ENCODE data around the gene MOGAT3.

MOGAT3 gene, protein sequence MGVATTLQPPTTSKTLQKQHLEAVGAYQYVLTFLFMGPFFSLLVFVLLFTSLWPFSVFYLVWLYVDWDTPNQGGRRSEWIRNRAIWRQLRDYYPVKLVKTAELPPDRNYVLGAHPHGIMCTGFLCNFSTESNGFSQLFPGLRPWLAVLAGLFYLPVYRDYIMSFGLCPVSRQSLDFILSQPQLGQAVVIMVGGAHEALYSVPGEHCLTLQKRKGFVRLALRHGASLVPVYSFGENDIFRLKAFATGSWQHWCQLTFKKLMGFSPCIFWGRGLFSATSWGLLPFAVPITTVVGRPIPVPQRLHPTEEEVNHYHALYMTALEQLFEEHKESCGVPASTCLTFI

DNA sequence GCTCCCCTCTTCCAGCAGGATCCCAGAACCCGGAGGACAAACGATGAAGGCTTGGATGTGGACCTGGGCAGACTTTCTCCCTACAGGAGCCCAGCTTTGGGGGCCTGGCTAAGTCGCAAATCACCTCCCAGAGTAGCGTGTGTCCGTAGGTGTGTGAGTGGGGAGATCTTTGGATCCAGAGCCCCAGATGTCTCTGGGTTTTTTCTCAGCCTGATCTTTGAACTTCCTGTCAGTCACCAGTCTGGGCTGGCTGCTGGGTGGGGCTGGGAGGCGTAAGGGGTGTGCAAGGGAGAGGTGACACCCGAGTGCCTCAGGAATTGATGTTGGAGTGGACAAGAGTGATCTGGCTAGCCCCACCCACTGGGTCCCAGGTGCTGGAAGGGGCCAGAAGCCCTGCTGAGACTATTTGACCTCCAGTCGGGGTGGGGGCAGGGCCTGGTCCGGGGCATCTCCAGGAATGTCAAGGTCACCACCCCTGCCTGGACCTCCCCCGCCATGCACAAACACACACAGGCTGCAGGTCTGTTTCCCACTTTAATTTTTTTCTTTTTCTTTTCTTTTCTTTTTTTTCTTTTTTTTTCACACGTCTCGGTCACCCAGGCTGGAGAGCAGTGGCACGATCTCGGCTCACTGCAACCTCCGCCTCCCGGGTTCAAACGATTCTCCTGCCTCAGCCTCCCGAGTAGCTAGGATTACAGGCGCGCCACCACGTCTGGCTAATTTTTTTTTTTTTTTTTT is at the start of gene MOGAT3:
Gene MOGAT3 (minus strand): TSS at position 175 of the 738 bp plus-strand sequence. CDS start 182 bp downstream, outside the sequence.
- DNase-seq (ENCODE audit: low spot score) = no peak

DNA sequence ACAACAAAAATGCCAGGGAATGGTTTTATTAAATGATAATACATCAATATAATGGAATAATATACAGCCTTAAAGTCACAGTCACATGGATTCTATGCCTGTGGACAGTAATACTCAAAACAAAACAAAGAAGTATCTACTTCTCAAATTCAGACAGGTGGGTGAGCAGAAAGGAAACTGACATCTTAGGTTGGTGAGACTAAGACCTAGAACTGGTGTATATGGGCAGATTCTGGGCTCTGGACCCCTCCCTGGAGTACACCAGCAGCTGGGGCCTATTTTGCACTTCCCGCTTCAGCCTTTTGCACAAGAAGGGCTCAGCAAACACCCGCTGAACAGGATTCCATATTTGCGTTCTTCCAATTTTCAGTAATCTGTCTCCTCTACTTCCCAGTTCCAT is 49.5 kb upstream of the MOGAT3 start:
- DNase-seq (ENCODE audit: low spot score) = no peak

DNA sequence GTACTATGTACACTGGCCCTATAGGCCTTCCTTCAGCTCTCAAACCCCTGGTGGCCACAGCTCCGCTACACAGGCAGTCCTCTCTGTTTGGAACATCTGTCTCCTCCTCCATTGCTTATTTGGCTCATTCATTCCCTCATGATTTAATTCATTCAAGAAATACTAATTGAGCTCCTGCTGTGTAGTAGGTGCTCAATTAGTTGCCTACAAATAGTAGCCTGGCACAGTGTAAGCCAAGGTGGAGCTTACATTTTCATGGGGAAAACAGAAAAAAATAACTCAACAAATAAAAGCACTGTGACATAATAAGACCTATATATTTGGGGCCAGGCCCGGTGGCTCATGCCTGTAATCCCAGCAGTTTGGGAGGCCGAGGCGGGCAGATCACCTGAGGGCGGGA is 47.4 kb upstream of the MOGAT3 start:
- DNase-seq (ENCODE audit: low spot score) = no peak

DNA sequence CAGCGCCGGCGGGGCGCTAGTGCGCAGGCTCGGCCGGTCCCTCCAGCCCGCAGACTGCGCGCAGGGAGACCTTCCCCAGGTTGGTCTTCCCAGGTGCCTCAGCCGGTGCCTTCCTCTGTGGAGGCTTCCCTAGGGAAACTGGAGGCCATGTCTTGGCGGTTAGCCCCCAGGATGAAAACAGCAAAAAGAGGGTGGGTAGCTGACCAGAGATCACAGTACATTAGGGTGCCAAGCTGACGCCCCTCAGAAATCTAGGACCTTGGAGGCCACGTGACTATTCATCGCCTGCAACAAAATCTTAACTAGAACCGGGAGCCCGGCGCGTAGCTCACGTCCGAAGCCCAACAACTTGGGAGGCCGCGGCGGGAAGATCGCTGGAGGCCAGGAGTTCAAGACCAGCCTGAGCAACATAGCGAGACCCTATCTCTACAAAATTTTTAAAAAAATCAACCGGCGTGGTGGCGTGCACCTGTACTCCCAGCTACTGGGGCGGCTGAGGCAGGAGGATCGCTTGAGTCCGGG is 44.4 kb upstream of the MOGAT3 start:
- DNase-seq (ENCODE audit: low spot score) = no peak

DNA sequence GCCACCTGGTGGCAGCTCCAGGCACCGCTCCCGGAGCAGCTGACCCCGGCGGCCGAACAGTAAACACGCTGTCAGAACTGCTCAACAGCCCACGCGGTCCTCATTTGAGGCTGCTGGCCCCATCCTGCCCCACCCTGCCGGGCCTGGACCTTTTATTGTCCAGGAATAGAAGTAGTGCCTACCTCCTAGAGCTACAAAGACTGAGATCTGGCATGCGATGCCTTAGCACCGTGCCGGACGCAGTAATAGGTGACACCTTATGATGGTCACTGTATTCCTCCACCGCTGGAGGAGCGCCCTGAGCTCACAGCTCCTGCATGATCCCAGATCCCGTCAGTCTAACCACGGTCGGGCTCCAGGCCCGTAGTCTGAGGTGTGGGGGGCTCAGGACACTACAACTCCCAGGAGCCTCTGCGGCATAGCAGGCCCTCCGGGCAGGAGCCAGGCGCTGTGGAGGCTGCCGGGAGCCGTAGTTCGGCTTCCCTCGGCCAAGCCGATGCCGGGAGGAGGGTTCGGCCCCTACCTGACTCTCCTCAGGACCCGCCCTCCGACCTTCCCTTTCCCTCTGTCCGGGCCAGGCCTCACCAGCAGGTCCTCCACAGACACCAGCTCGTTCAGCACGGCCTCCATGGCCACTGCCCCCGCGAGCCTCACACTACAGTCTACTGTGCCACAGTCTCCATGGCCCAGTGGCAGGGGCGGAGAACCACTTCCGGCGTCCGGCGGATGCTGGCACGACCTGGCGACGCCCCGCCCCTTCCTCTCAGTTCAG is 43.7 kb upstream of the MOGAT3 start, which contains the start of gene FIS1:
Gene FIS1 (minus strand): TSS at position 707 of the 772 bp plus-strand sequence. CDS start 77 bp downstream, at position 630.
- DNase-seq (ENCODE audit: low spot score) = peak; percentile 96

DNA sequence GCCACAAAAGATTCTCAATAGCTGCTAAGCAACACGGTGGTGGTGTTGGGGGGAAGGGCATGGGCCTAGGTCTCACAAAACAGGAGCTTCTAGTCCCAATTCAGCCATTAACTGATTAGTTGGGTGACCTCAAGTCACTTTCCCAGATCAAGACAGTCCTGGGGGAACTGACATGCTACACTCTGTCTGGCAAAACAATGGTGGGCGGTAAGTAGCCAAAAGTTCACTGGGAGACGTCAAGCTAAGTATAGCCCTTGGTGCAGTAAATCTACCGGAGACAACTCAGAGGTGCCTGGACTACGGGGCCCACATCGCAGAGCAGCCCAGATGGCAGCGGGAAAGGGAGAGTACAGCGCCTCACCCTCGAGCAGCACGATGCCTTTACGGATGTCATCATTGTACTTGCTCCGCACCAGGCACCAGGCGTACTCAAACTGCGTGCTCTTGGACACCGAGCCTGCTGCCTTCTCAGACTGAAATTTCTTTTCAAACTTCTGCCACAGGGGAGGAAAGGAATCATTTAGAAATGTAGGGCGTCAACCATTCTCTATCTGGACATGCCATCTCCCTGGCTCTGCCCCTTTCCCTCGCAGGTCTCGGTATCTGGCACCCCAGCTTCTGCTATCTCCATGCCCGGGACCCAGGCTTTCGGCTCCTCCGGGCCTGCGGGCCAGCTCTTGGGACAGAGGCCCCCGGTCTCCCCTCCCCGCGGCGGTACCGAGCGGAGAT is 43.0 kb upstream of the MOGAT3 start:
- peak; percentile 32 for DNase-seq (ENCODE audit: low spot score)

DNA sequence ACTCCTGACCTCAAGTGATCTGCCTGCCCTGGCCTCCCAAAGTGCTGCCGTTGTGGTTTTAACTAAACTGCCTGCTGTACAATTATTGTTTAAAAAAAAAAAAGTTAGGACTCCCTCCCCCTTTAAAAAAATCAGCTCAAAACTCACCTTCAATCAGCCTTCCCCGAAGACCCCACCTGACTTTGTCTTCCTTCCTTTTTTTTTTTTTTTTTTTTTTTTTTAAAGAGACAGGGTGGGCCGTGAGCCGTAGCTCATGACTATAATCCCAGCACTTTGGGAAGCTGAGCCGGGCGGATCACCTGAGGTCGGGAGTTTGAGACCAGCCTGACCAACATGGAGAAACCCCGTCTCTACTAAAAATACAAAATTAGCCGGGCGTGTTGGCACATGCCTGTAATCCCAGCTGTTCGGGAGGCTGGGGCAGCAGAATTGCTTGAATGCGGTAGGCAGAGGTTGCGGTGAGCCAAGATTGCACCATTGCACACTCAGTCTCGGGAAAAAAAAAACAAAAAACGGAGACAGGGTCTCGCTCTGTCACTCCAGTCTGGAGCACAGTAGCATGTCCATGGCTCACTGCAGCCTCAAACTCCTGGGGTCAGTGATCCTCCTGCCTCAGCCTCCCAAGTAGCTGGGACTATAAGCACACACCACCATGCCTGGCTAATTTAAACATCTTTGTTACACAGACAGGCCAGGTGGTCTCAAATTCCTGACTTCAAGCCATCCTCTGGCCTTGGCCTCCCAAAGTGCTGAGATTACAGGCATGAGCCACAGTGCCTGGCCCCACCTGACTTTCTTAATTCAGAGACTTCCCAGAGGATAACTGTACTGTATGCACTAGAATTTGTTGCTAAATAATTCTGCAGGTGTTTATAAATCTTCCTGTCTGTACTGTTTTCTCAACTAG is 40.9 kb upstream of the MOGAT3 start:
- no peak for DNase-seq (ENCODE audit: low spot score)

DNA sequence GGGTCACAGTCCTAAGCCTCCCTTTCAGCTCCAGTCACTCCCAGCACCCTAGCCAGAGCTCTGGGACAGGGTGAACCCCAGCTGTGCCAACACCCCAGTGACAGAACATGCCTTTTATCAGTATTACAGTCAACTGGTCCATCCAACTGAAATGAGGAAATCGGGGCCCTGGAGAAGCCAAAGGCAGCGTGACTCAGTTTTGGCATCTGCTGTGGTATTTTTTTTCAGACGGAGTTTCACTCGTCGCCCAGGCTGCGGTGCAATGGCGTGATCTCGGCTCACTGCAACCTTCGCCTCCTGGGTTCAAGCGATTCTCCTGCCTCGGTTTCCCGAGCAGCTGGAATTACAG is 40.2 kb upstream of the MOGAT3 start:
- DNase-seq (ENCODE audit: low spot score) = no peak

DNA sequence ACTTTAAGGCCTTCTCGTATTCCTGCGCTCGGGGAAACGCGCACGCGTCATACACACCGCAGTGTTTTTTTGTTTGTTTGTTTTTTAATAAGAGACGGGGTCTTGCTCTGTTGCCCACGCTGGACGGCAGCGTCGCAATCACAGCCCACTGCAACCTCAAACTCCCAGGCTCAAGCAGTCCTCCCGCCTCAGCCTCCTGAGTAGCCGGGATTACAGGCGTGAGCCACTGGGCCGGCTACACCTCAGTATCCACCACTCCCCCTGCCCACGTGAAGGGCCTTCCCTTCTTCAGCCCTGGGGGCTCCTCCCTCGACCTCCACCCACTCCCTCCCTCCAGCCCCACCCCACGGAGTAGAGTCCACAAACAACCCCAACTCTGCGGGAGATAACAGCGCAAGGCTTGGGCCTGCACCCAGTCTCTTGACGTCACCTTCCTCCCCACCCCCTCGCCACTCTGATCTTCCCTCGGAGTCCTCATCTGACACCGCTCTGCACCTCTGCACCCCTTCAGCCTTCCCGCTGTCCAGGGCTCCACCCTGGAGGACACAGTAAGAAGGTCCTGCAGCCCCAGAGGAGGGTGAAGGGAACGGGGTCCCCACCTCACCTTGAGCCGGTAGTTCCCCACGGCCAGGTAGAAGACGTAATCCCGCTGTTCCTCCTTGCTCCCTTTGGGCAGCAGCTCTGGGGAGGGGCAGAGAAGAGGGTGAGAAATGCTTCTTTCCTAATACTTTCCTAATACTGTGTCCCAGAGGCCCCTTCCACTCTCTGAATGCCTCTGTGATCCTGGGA is 39.6 kb upstream of the MOGAT3 start:
- no peak for DNase-seq (ENCODE audit: low spot score)

DNA sequence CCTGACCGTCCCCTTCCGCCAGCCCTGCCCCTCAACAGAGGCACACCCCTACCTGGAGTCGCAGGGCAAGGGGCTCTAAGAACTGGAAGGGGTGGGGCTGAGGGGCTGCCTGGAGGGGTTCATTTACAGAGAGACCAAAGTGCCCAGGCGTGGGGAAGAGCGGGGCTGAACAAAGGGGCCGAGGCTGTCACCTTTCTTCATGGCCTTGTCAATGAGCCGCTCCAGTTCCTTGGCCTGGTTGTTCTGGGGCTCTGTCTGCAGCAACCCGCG is 39.0 kb upstream of the MOGAT3 start:
- no peak for DNase-seq (ENCODE audit: low spot score)

DNA sequence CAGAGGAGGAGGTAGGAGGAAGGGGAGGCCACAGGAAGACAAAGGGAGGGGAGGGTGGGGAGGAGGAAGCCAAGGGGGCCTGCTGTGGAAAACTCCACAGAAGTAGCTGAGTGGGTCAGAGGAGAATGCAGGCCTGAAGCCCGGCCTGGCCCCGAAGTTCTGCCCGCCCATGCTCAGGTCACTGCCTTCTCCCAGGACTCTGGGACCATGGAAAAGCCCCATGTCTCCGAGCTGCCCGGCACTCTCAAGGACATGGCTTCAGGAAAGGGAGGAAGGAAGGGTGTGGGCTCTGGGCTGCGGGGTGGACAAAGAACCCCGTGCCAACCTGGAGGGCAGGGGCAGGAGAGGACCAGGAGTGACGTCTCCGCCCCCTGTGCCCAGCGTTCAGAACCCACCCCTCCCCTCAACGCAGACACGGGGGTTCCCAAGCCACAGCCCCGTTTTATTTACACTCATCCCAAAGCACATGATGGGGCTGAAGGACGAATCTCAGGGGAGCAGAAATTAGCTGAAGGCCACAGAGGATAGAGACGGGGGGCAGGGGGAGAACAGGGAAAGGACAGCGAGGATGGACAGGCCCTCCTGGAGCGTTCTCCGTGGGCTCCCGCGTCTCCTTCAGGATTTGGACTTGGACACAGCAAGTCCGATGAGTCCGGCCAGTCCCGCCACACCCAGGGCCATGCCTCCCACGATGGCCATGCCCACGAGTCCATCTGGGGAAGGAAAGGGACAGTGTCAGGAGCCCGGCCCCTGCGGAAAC is 38.5 kb upstream of the MOGAT3 start:
- no peak for DNase-seq (ENCODE audit: low spot score)

DNA sequence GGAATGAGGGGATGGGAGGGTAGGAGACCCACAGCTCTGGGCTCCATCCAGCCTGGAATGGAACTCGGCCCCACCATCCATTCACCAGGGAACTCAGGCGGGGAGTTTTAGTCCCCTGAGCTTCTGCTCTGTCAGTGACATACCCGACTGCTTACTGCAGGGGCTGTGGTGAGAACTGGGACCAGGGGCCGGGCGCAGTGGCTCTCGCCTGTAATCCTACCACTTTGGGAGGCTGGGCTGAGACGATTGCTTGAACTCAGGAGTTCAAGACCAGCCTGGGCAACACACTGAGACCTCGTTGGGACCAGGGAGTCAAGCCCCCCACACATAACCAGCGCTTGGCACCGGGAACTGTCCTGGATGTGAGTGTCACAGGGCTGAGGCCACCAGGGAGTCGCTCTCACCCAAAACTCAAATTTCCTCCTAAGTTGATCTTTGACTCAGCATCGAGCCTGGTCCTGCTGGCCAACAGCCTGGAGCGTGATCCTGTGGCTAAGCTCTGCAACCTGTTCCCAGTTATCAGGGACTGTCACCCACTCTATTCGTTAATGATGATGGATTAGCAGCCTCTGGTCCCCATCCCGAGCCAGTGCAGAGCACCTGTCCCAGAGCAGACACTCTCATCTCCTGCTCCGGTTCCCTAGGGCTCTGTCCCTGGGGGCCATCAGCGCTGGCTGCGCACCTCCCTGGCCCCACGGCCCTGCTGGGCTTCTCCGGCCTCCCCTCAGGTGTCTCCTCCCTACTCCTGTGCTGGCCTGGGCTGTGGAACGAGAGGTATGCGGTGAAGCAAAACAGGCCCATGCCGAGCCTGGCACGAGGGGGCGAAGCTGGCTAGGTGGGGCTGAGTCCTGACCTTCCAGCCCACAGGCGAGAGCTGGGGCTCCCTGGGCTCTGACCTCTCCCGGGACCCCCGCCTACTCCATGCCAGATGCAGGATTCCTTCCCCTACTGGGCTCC is 37.7 kb upstream of the MOGAT3 start:
- no peak for DNase-seq (ENCODE audit: low spot score)

DNA sequence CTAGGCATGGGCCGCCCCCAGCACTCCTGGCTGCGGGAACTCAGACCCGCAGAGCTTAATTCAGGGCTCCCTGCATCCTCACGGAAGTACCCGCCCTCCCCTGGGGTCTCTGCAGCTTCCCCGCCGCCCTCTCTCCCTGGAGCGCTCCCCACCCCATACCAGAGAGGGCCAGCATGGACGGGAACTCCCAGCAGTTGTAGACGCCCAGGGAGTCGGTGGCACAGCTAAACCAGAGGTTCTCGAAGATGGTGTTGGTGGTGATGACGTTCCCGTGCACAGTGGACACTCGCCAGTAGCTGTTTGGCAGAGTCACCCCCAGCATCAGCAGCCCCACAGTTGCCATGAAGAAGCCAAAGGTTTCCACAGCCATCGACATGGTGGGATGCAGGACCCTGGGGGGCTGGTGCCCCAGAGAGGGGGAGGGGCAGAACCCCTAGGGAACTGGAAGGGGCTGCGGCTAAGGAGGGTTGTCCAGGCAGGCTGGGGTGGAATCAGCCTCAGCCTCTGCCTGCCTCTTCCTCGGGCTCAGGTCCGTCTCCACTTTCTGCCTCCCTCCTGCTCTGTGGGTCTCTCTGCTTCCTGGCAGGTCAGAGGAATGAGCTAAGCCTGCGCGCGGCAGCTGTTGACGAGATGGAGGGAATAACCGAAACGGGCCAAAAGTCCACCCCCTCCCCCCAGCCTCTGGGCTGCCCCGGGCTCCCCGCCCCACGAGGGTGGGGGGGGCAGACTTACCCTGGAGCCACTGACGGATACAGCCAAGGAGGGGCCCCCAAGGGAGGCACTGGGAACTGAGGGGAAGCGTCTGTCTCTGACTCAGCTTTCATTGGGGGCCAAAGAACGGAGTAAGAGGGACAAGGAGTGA is 36.6 kb upstream of the MOGAT3 start, which contains the start of gene CLDN15:
Gene CLDN15 (minus strand): TSS at position 597 of the 862 bp plus-strand sequence. CDS start 221 bp downstream, at position 376.
- no peak for DNase-seq (ENCODE audit: low spot score)

DNA sequence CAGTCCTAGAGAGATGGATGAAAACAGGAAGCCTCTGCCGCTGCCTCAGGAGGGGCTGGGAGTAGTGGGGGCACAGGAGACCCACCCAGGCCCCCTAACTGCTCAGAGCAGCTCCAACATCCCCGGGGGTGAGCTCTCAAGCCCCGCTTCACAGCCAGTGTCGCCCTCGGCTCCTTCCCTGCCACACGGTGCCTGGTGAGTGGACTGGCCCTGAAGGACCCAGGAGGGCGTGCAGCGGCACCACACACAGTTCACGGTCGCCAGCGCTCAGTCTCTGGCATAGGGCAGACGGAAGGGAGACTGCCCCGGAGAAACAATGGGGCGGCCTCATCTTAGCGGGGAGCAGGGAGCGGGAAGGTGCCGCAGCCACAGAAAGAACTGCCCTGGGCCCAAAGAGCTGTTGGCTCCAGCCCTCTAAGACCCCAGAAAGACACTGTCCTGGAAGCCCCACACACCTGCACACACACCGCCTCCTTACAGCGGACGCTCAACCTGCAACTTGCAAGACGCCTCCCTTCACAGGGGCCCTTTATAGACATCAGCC is 35.5 kb upstream of the MOGAT3 start:
- no peak for DNase-seq (ENCODE audit: low spot score)

DNA sequence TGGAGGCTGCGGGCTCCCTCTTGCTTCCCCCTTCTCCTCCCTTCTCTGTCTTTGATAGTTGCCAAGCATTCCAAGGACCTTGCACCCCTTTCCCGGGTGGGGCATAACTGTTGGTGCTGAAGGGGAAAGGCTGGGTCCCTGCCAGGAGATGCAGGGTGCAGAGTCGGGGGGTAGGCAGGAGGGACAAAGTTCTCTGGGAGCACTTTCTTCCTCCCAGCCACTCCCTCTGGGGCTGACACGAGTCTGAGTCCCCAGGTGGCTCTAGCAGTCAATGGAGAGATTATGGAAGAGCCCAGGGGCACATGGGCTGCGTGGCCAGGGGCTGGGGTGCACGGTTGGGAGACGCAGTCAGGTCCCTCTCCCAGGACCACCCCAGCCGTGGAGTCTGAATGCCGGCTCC is 34.7 kb upstream of the MOGAT3 start:
- DNase-seq (ENCODE audit: low spot score) = no peak

DNA sequence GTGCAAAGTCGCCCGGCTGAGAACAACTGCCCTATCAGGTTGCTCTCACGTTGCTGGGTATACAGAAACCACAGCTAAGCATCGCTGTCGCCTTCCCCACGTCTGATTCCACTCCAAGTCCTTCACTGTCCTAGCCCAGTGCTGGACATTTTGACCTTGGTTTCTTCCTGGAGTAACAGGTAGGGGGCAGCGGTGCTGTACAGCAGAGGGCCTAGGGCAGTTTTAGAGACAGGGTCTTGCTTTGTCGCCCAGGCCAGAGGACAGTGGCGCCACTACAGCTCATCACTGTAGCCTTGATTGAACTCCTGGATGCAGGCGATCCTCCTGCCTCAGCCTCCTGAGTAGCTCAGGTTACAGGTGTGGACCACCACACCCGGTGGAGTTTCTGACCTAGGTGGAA is 34.2 kb upstream of the MOGAT3 start:
- DNase-seq (ENCODE audit: low spot score) = no peak

DNA sequence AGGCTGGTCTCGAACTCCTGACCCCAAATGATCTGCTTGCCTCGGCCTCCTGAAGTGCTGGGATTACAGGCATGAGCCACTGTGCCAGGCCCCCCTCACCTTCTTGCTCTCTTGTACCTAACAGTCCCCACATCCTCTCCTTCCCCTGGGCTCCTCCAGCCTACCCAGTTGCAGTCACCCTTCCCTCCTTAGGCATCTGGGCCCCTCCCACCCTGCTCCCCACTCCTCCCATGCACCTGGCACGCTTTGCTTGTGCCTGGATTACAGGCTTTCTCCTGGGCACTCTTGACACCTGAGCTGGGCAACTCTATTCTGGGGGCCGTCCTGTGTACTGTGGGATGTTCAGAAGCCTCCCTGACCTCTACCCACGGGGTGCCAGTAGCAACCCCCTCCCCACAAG is 33.8 kb upstream of the MOGAT3 start:
- DNase-seq (ENCODE audit: low spot score) = no peak

Data from Ammon's horn (tissue), 1 donor.